ENCODE measurements around the gene UNC80. TPM values are rescaled to one million over a fixed set of nuclear protein-coding genes. Genes with fewer than 3 reads are reported as not detected.

UNC80 gene
- total and polyA plus RNA-seq, 2 of the 4 experiments (the other 2 are of a cell fraction), result not detected

GRCh38 chr2:209960676-209961630 is 189.3 kb downstream of the UNC80 start:
- peak; percentile 93 for ATAC-seq (ENCODE audit: low read depth)
- POLR2A ChIA-PET (ENCODE audit: unreplicated experiment), result no interaction called here

More at GRCh38 chr2:209960676-209961630, 189.3 kb downstream of the UNC80 start:
- H3K4me1 ChIP-seq (ENCODE audit: control insufficient read depth, insufficient read depth, low read length), result no peaks in the 10 kb centered on the region
- H2AK5ac ChIP-seq (ENCODE audit: low read depth, low read length), result no peak overlapping the region
- in situ Hi-C loops (cut with MboI; ENCODE audit: low sequenced_read_pairs), result loop anchor here (25.0 kb wide), 2 partner anchors 624 to 1574 kb away; no protein-coding TSS in a partner anchor
- CTCF ChIA-PET, result interaction anchor here (0.6 to 1.8 kb wide), 6 partner anchors 8 to 263 kb away, joined by 3 to 7 read pairs (median 5); no protein-coding TSS in a partner anchor
- H3K23ac ChIP-seq (ENCODE audit: low read depth, low read length), result no peak overlapping the region
- no CpG with 5 or more reads among the region's 4 CpGs for WGBS, 2 experiments (ENCODE audit: extremely low coverage in 2 of 2, insufficient read length in 1 of 2)
- no peaks in the 10 kb centered on the region for H4K20me1 ChIP-seq (ENCODE audit: insufficient read depth, low read length)
- H3K14ac ChIP-seq (replicated peaks; ENCODE audit: low read depth, low read length), result no peak overlapping the region
- H3K18ac ChIP-seq (ENCODE audit: low read depth, low read length), result no peak overlapping the region
- H2BK20ac ChIP-seq (ENCODE audit: low read depth, low read length), result no peak overlapping the region
- no peaks in the 10 kb centered on the region for H3K27me3 ChIP-seq (ENCODE audit: control insufficient read depth, insufficient read depth, low read length)
- H2BK5ac ChIP-seq (ENCODE audit: low read depth, low read length, poor library complexity, severe bottlenecking), result no peak overlapping the region
- intact Hi-C loops (cut with micrococcal nuclease), result loop anchor here (2.0 to 5.0 kb wide), 4 partner anchors 379 to 1554 kb away; partner anchors contain the start of genes MAP2 and PTH2R
- H3K9me1 ChIP-seq (ENCODE audit: insufficient read depth, low read length), result no peaks in the 10 kb centered on the region
- no peak overlapping the region for H3K27ac ChIP-seq (ENCODE audit: insufficient read depth, low read length)
- no peak overlapping the region for H2AFZ ChIP-seq (replicated peaks; ENCODE audit: low read length, poor library complexity)
- no peaks in the 10 kb centered on the region for H3K9me3 ChIP-seq (ENCODE audit: control insufficient read depth, insufficient read depth, low read length)
- no peaks in the 10 kb centered on the region for H3K79me1 ChIP-seq (ENCODE audit: low read depth in 1 of 2, low read length in 2 of 2)
- H4K5ac ChIP-seq (ENCODE audit: low read depth, low read length), result no peak overlapping the region
- no peak overlapping the region for H3K4me3 ChIP-seq (ENCODE audit: insufficient read depth, low read depth, low read length)
- H2AK9ac ChIP-seq (replicated peaks; ENCODE audit: low read depth, low read length, poor library complexity), result no peak overlapping the region
- no peaks in the 10 kb centered on the region for H3K36me3 ChIP-seq (ENCODE audit: control insufficient read depth, insufficient read depth, low read length)
- no peak overlapping the region for H4K91ac ChIP-seq (ENCODE audit: insufficient read depth, low read depth, low read length)
- no peak overlapping the region for H4K8ac ChIP-seq (ENCODE audit: low read depth in 2 of 2, low read length in 2 of 2)
- H3K9ac ChIP-seq (ENCODE audit: low read depth, low read length), result no peak overlapping the region
- DNase-seq, result peak; percentile 37
- no peak overlapping the region for H3K56ac ChIP-seq (ENCODE audit: extremely low read depth, insufficient read depth, low read length)
- TF ChIP-seq ELK1 (IDR thresholded peaks at IDR 0.05; ENCODE audit: borderline replicate concordance, low read depth, low read length) (no peak), POLR2A (IDR thresholded peaks at IDR 0.05; ENCODE audit: low read depth, low read length) (no peak), MXI1 (IDR thresholded peaks at IDR 0.05; ENCODE audit: borderline replicate concordance, low read depth, low read length) (no peak), USF2 (IDR thresholded peaks at IDR 0.05; ENCODE audit: low read depth, low read length) (no peak), RAD21 (IDR thresholded peaks at IDR 0.05; ENCODE audit: low read length) (peak; percentile 51), RCOR1 (IDR thresholded peaks at IDR 0.05; ENCODE audit: insufficient replicate concordance, low read length) (no peak), MAFK (IDR thresholded peaks at IDR 0.05; ENCODE audit: low read depth, low read length) (peak; percentile 60), BHLHE40 (IDR thresholded peaks at IDR 0.05; ENCODE audit: low read depth, low read length) (no peak), FOS (IDR thresholded peaks at IDR 0.05; ENCODE audit: low read depth, low read length) (no peak), NFE2L2 (IDR thresholded peaks at IDR 0.05; ENCODE audit: low read depth, low read length) (no peak), CEBPB (IDR thresholded peaks at IDR 0.05; ENCODE audit: low read depth, low read length) (no peak), MAZ (IDR thresholded peaks at IDR 0.05; ENCODE audit: borderline replicate concordance, low read depth, low read length) (no peak), CTCF (conservative IDR thresholded peaks at IDR 0.05; ENCODE audit: low read depth, low read length) (peak; percentile 64)
- H2BK15ac ChIP-seq (ENCODE audit: low read depth, low read length), result no peak overlapping the region
- H3K4me2 ChIP-seq (ENCODE audit: low read depth, low read length), result no peak overlapping the region
- H3K4ac ChIP-seq (ENCODE audit: low read depth, low read length), result no peak overlapping the region
- dilution Hi-C loops (cut with HindIII; ENCODE audit: low sequenced_read_pairs, unreplicated experiment), result no loop called here
- no peak overlapping the region for H2BK120ac ChIP-seq (ENCODE audit: low read depth, low read length)
- BruUV-seq (replicated peaks), result no TSS peak

Data from IMR-90 (cell line).